HepG2 (cell line): Measurements from ENCODE around the gene CORO7. TPM values are rescaled to one million over a fixed set of nuclear protein-coding genes. Genes with fewer than 3 reads are reported as not detected.

ENCODE experiments used
- DPF2 ChIP-seq: sonication (generic); formaldehyde crosslinking; IDR thresholded peaks from 2 replicates; pipeline ENCODE4 v1.4.0; 2020; ENCODE audit warnings: mild to moderate bottlenecking, low read depth, missing genetic modification reagents, borderline replicate concordance
- HMGA1 ChIP-seq: sonication (generic); formaldehyde crosslinking; conservative IDR thresholded peaks from 2 replicates; pipeline ENCODE4 v1.4.0; 2020; ENCODE audit warnings: missing genetic modification reagents
- HMGXB4 ChIP-seq, 2 experiments: sonication (generic) in 1 of 2; formaldehyde crosslinking in 1 of 2; IDR thresholded peaks; 2 replicates each; pipeline versions ENCODE4 v1.4.0 to v1.6.1; 2018 to 2020; ENCODE audit warnings: missing genetic modification reagents in 2 of 2, borderline replicate concordance in 1 of 2, low read depth in 1 of 2, mild to moderate bottlenecking in 1 of 2, missing biosample characterization in 1 of 2
- KDM2A ChIP-seq: sonication (generic); formaldehyde crosslinking; IDR thresholded peaks from 2 replicates; pipeline ENCODE4 v1.4.0; 2020; ENCODE audit warnings: low read depth, missing genetic modification reagents, borderline replicate concordance
- MATR3 ChIP-seq: sonication (generic); formaldehyde crosslinking; IDR thresholded peaks from 2 replicates; pipeline ENCODE4 v1.4.0; 2020; ENCODE audit warnings: missing genetic modification reagents
- MYC ChIP-seq: sonication (generic); formaldehyde crosslinking; IDR thresholded peaks from 2 replicates; pipeline ENCODE4 v1.9.0; 2021; ENCODE audit warnings: missing genetic modification reagents, borderline replicate concordance
- MYPOP ChIP-seq: sonication (generic); formaldehyde crosslinking; IDR thresholded peaks from 2 replicates; pipeline ENCODE4 v1.8.1; 2023; ENCODE audit warnings: mild to moderate bottlenecking, moderate library complexity, missing genetic modification reagents
- REL ChIP-seq: sonication (generic); formaldehyde crosslinking; conservative IDR thresholded peaks from 2 replicates; pipeline ENCODE4 v1.8.0; 2022; ENCODE audit warnings: mild to moderate bottlenecking, missing genetic modification reagents, moderate library complexity
- SOX5 ChIP-seq: IDR thresholded peaks from 2 replicates; pipeline ENCODE4 v1.6.1; 2016; ENCODE audit warnings: borderline replicate concordance
- SUZ12 ChIP-seq: fragments of 150-350 bp; IDR thresholded peaks from 2 replicates; pipeline ENCODE4 v1.6.1; 2014; ENCODE audit warnings: low read depth, low read length
- TIGD3 ChIP-seq: sonication (generic); formaldehyde crosslinking; IDR thresholded peaks from 2 replicates; pipeline ENCODE4 v1.5.1; 2020; ENCODE audit warnings: mild to moderate bottlenecking, missing genetic modification reagents, borderline replicate concordance
- ZNF318 ChIP-seq: sonication (generic); formaldehyde crosslinking; IDR thresholded peaks from 2 replicates; pipeline ENCODE4 v1.4.0; 2020; ENCODE audit warnings: mild to moderate bottlenecking, missing genetic modification reagents
- ZNF614 ChIP-seq: IDR thresholded peaks from 2 replicates; pipeline ENCODE4 v1.6.1; 2018; ENCODE audit warnings: missing biosample characterization, missing genetic modification reagents, inconsistent platforms, borderline replicate concordance
- ZSCAN20 ChIP-seq: sonication (generic); formaldehyde crosslinking; IDR thresholded peaks from 2 replicates; pipeline ENCODE4 v1.4.0; 2020; ENCODE audit warnings: missing genetic modification reagents, mild to moderate bottlenecking, borderline replicate concordance
- ZSCAN25 ChIP-seq: sonication (generic); formaldehyde crosslinking; IDR thresholded peaks from 2 replicates; pipeline ENCODE4 v1.8.0; 2022; ENCODE audit warnings: mild to moderate bottlenecking, missing genetic modification reagents
- polyA plus RNA-seq, 8 experiments: library from polyadenylated mRNA; depleted of rRNA in 3 of 8; stranded (reverse) in 7 of 8; unstranded in 1 of 8; fragments of >200 nt; fragmentation: Illumina TruSeq in 4 of 8; extraction: Trizol in 4 of 8; gene quantifications; 2 replicates each; pipeline versions ENCODE4 v1.2.1 to v1.2.3, GENCODE V29; 2011 to 2016; ENCODE audit warnings: low read depth in 4 of 8, missing spikeins in 1 of 8, mixed read lengths in 1 of 8; ENCODE audit not compliant: insufficient read depth in 1 of 8
- total RNA-seq, 5 experiments: library from RNA; depleted of rRNA; stranded (reverse); fragments of >200 nt; fragmentation: Illumina TruSeq; extraction: Trizol; gene quantifications; 2 replicates each; pipeline ENCODE4 v1.2.3, GENCODE V29; 2016; ENCODE audit warnings: low read depth in 1 of 5

CORO7 gene
- total and polyA plus RNA-seq, 2 of the 13 experiments (the other 11 are each of a cell fraction or from before 2014, with no cell fraction given) = 9.9 to 14.3 TPM

- TF ChIP-seq ZNF318 (peak; percentile 88), DPF2 (peak; percentile 53; the same call in 1 of the 2 replicates), SOX5 (0 out of 2 replicates have a peak, but pooled peaks have one; percentile 34), TIGD3 (CRISPR knock-in tag) (no peak), MYPOP (CRISPR knock-in tag) (no peak; the same call in 1 of the 2 replicates), MATR3 (CRISPR knock-in tag) (no peak), REL (CRISPR knock-in tag) (no peak), SUZ12 (no peak), ZSCAN25 (CRISPR knock-in tag) (peak; percentile 97), ZNF614 (CRISPR knock-in tag) (peak; percentile 50; the same call in 1 of the 2 replicates), KDM2A (no peak), HMGXB4 (CRISPR knock-in tag; IDR thresholded peaks at IDR 0.05; ENCODE audit: borderline replicate concordance in 1 of 2, low read depth in 1 of 2) (peak; percentile 20 to 92; a peak in 2 of 4 replicates), HMGA1 (CRISPR knock-in tag) (no peak), MYC (CRISPR knock-in tag) (peak; percentile 78), ZSCAN20 (CRISPR knock-in tag) (no peak)
These were observed 9.8 kb upstream of the CORO7 start (continued) for GRCh38 chr16:4426021-4426684.
